ENCODE results near the gene GATA3. TPM values are rescaled to one million over a fixed set of nuclear protein-coding genes. Genes with fewer than 3 reads are reported as not detected.

GATA3 gene
- total RNA-seq, 1 donor = not detected

GRCh38 chr10:8047452-8048280 is 6.8 kb upstream of the GATA3 start:
- TF ChIP-seq CTCF (IDR thresholded peaks at IDR 0.05; ENCODE audit: insufficient read depth, low read depth, low read length) = no peak
- no peak overlapping the region for H3K4me3 ChIP-seq (ENCODE audit: low read depth, low read length)
- DNase-seq (ENCODE audit: low read depth) = no peak

GRCh38 chr10:8048281-8049008 is 6.0 kb upstream of the GATA3 start:
- no peak for TF ChIP-seq CTCF (IDR thresholded peaks at IDR 0.05; ENCODE audit: insufficient read depth, low read depth, low read length)
- H3K4me3 ChIP-seq (ENCODE audit: low read depth, low read length) = no peak overlapping the region
- DNase-seq (ENCODE audit: low read depth) = no peak

GRCh38 chr10:8049045-8049864 is 5.2 kb upstream of the GATA3 start:
- DNase-seq (ENCODE audit: low read depth) = no peak
- TF ChIP-seq CTCF (IDR thresholded peaks at IDR 0.05; ENCODE audit: insufficient read depth, low read depth, low read length) = no peak
- H3K4me3 ChIP-seq (ENCODE audit: low read depth, low read length) = no peak overlapping the region

GRCh38 chr10:8049865-8050555 is 4.5 kb upstream of the GATA3 start:
- no peak for DNase-seq (ENCODE audit: low read depth)
- no peak for TF ChIP-seq CTCF (IDR thresholded peaks at IDR 0.05; ENCODE audit: insufficient read depth, low read depth, low read length)
- peak overlapping the region; percentile 34 for H3K4me3 ChIP-seq (ENCODE audit: low read depth, low read length)

- H3K4me3 ChIP-seq (ENCODE audit: low read depth, low read length) = peak overlapping the region; percentile 34
- DNase-seq (ENCODE audit: low read depth) = peak; percentile 37
- TF ChIP-seq CTCF (IDR thresholded peaks at IDR 0.05; ENCODE audit: insufficient read depth, low read depth, low read length) = no peak
These were observed 3.9 kb upstream of the GATA3 start for GRCh38 chr10:8050556-8051108.

All from fibroblast of villous mesenchyme (primary cell).